ENCODE results near the gene FANCC. TPM values are rescaled to one million over a fixed set of nuclear protein-coding genes. Genes with fewer than 3 reads are reported as not detected.

The FANCC gene
- total and polyA plus RNA-seq, 2 of the 8 experiments (the other 6 are each of a cell fraction or from before 2014, with no cell fraction given), result 7.8 to 15.2 TPM

DNA sequence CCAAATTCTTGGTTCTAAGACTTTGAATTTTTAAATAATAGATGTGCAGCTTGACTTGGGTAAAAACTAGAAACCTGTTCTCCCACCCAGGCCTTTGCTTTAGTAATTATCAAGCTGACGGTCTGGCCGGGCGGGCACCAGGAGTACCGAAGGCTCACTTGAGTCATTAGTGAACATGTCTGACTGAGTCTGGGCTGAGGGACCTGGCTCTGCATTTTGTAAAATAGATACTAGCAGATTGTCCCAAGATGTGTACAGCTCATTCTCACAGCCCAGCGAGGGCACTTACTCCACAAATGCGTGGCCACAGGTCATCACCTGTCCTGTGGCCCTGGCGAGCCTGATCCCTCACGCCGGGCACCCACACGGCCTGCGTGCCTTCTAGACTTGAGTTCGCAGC lies 216.2 kb downstream of the FANCC start:
- no peak overlapping the region for H2BK20ac ChIP-seq (ENCODE audit: low read length)
- no peak overlapping the region for H2BK120ac ChIP-seq (replicated peaks; ENCODE audit: low read depth, low read length)
- no peak overlapping the region for H2BK12ac ChIP-seq (ENCODE audit: low read depth, low read length)
- 96% methylated on average over 12 of the region's 12 CpGs; no CpG with 5 or more reads in 1 of the 2 experiments for WGBS, 2 experiments (ENCODE audit: extremely low coverage in 1 of 2, insufficient coverage in 1 of 2, insufficient read length in 1 of 2, insufficient replicate concordance in 2 of 2, low coverage in 1 of 2, low lambda C conversion rate in 2 of 2, missing lambda C conversion rate in 1 of 2)
- CTCF ChIA-PET (ENCODE audit: partially characterized antibody), result interaction anchor here (0.8 to 13.8 kb wide), 8 partner anchors 8 to 420 kb away, joined by 3 to 209 read pairs (median 18); no protein-coding TSS in a partner anchor
- H2BK15ac ChIP-seq (ENCODE audit: low read length), result no peak overlapping the region
- no peak overlapping the region for H4K91ac ChIP-seq (replicated peaks; ENCODE audit: insufficient read length, low read length)
- no peak overlapping the region for H3K27ac ChIP-seq (ENCODE audit: low read depth, low read length)
- FAIRE-seq (no peak), DNase-seq (ENCODE audit: low read depth in 1 of 2, low spot score in 2 of 2) (no peak)
- H3K23ac ChIP-seq (ENCODE audit: insufficient read length), result no peak overlapping the region
- peaks cover 2% of the 10 kb centered on the region; the same call in 1 of the 2 replicates for H3K23me2 ChIP-seq (ENCODE audit: low read depth, low read length)
- H2AK5ac ChIP-seq (ENCODE audit: low read depth, low read length), result no peak overlapping the region
- no peaks in the 10 kb centered on the region for H3K79me2 ChIP-seq (ENCODE audit: control insufficient read depth in 1 of 2, insufficient read depth in 2 of 2, low read length in 2 of 2)
- H2BK5ac ChIP-seq (ENCODE audit: low read depth, low read length), result no peak overlapping the region
- H3K36me3 ChIP-seq (ENCODE audit: control insufficient read depth in 2 of 4, insufficient read depth in 4 of 4, low read length in 3 of 4), result peaks cover 0 to 4% (median 0%) of the 10 kb centered on the region in 4 experiments; a peak in 1 of 8 replicates
- no peak overlapping the region for H3K14ac ChIP-seq (ENCODE audit: insufficient read length)
- POLR2A ChIA-PET (ENCODE audit: partially characterized antibody), result no interaction called here
- H4K5ac ChIP-seq (ENCODE audit: insufficient read length, low read depth, low read length), result no peak overlapping the region
- H3K4me2 ChIP-seq (ENCODE audit: insufficient read depth in 1 of 2, low read depth in 2 of 2, low read length in 2 of 2), result no peak overlapping the region
- H3K27me3 ChIP-seq (replicated peaks in 1 of 4; ENCODE audit: control insufficient read depth in 3 of 4, extremely low read depth in 1 of 4, insufficient read depth in 3 of 4, low read length in 3 of 4), result no peaks in the 10 kb centered on the region
- H3K79me1 ChIP-seq (ENCODE audit: low read depth, low read length), result no peaks in the 10 kb centered on the region
- H3K9me3 ChIP-seq (ENCODE audit: insufficient read depth in 2 of 2, low read depth in 1 of 2, low read length in 1 of 2), result no peaks in the 10 kb centered on the region
- H3K9ac ChIP-seq (replicated peaks in 1 of 4; ENCODE audit: extremely low read depth in 1 of 4, low read depth in 3 of 4, low read length in 3 of 4), result no peak overlapping the region
- H4K8ac ChIP-seq (ENCODE audit: extremely low read depth, insufficient read depth, low read length), result no peak overlapping the region
- H3K4ac ChIP-seq (replicated peaks; ENCODE audit: insufficient read length, low read depth, low read length), result no peak overlapping the region
- no peak overlapping the region for H2AFZ ChIP-seq (ENCODE audit: low read length)
- H3K56ac ChIP-seq (replicated peaks; ENCODE audit: insufficient read length, low read depth, low read length), result no peak overlapping the region
- no peak overlapping the region for H3K4me3 ChIP-seq (ENCODE audit: extremely low read depth in 1 of 4, insufficient read depth in 2 of 4, low read depth in 3 of 4, low read length in 4 of 4)
- TF ChIP-seq CBX8 (IDR thresholded peaks at IDR 0.05; ENCODE audit: borderline replicate concordance, low read depth, low read length) (no peak), HDAC2 (IDR thresholded peaks at IDR 0.05; ENCODE audit: borderline replicate concordance in 1 of 2, low read depth in 2 of 2, low read length in 2 of 2) (no peak), SIN3A (conservative IDR thresholded peaks at IDR 0.05 in 1 of 2, IDR thresholded peaks at IDR 0.05 in 1 of 2; ENCODE audit: low read depth in 1 of 2, low read length in 2 of 2) (no peak), CBX5 (IDR thresholded peaks at IDR 0.05; ENCODE audit: low read depth, low read length) (no peak), HDAC6 (IDR thresholded peaks at IDR 0.05; ENCODE audit: low read depth, low read length) (no peak), TCF12 (IDR thresholded peaks at IDR 0.05; ENCODE audit: low read depth, low read length) (no peak), CREB1 (IDR thresholded peaks at IDR 0.05) (no peak), CHD1 (IDR thresholded peaks at IDR 0.05; ENCODE audit: low read depth, low read length) (no peak), TBP (IDR thresholded peaks at IDR 0.05; ENCODE audit: low read depth, low read length) (no peak), GABPA (IDR thresholded peaks at IDR 0.05; ENCODE audit: borderline replicate concordance, insufficient read depth, low read length) (no peak)
- no peaks in the 10 kb centered on the region for H4K20me1 ChIP-seq (replicated peaks in 1 of 2; ENCODE audit: control insufficient read depth in 1 of 2, insufficient read depth in 2 of 2, low read length in 2 of 2)
- H3K18ac ChIP-seq (ENCODE audit: extremely low read depth, low read length), result no peak overlapping the region
- peaks cover 0 to 8% (median 2%) of the 10 kb centered on the region in 4 experiments; a peak in 5 of 7 replicates for H3K4me1 ChIP-seq (replicated peaks in 1 of 4; ENCODE audit: control insufficient read depth in 3 of 4, insufficient read depth in 4 of 4, low read length in 3 of 4)
